ENCODE results near the gene TMEM165. TPM values are rescaled to one million over a fixed set of nuclear protein-coding genes. Genes with fewer than 3 reads are reported as not detected.
A peak's percentile ranks its signal among the peaks of the same experiment; 100 is the strongest.

TMEM165 gene
- total RNA-seq, 1 experiment from 2014 or later, result 148 TPM

GRCh38 chr4:55440786-55441185 is 45.0 kb downstream of the TMEM165 start:
- ChIA-PET POLR2A (ENCODE audit: unreplicated experiment) (no interaction called here), CTCF (no interaction called here)
- no peak overlapping the region for H2AFZ ChIP-seq (ENCODE audit: low read length)
- no peak for TF ChIP-seq EZH2 (IDR thresholded peaks at IDR 0.05; ENCODE audit: low read length, unreplicated experiment)
- H3K27me3 ChIP-seq (ENCODE audit: low read length), result no peaks in the 10 kb centered on the region
- H3K9ac ChIP-seq (ENCODE audit: low read length), result no peak overlapping the region
- no peaks in the 10 kb centered on the region for H4K20me1 ChIP-seq (ENCODE audit: low read length)
- H3K4me2 ChIP-seq (ENCODE audit: low read length), result no peak overlapping the region
- no peak overlapping the region for H3K27ac ChIP-seq (ENCODE audit: low read length)
- no peaks in the 10 kb centered on the region for H3K79me2 ChIP-seq (ENCODE audit: low read length)
- H3K4me1 ChIP-seq (ENCODE audit: insufficient read depth, low read length), result peaks cover 21% of the 10 kb centered on the region
- ATAC-seq (no peak), DNase-seq (no peak)
- peaks cover 46% of the 10 kb centered on the region; the same call in 1 of the 2 replicates for H3K36me3 ChIP-seq (ENCODE audit: low read depth, low read length)
- H3K9me3 ChIP-seq (ENCODE audit: low read length), result no peaks in the 10 kb centered on the region
- no TSS peak for BruUV-seq (replicated peaks)
- no peaks in the 10 kb centered on the region for H3K9me2 ChIP-seq (replicated peaks; ENCODE audit: low read length)
- no peaks in the 10 kb centered on the region for H3F3A ChIP-seq (ENCODE audit: low read length, unreplicated experiment)
- intact Hi-C loops (cut with micrococcal nuclease), result loop anchor here (5.0 kb wide), 2 partner anchors 93 to 468 kb away; partner anchors contain the start of gene SRD5A3
- H3K4me3 ChIP-seq (ENCODE audit: low read length), result no peak overlapping the region

GRCh38 chr4:55442541-55442940 is 46.8 kb downstream of the TMEM165 start:
- POLR2A ChIA-PET (ENCODE audit: unreplicated experiment), result no interaction called here
- H3K79me2 ChIP-seq (ENCODE audit: low read length), result no peaks in the 10 kb centered on the region
- H3K9me3 ChIP-seq (ENCODE audit: low read length), result no peaks in the 10 kb centered on the region
- H3F3A ChIP-seq (ENCODE audit: low read length, unreplicated experiment), result no peaks in the 10 kb centered on the region
- intact Hi-C loops (cut with micrococcal nuclease), result loop anchor here (5.0 kb wide), 2 partner anchors 95 to 470 kb away; partner anchors contain the start of gene SRD5A3
- ATAC-seq, result peak; percentile 28
- CTCF ChIA-PET, result interaction anchor here (0.5 kb wide), 1 partner anchor 32 kb away, joined by 3 read pairs; no protein-coding TSS in a partner anchor
- TF ChIP-seq EZH2 (IDR thresholded peaks at IDR 0.05; ENCODE audit: low read length, unreplicated experiment) (no peak), CTCF (conservative IDR thresholded peaks at IDR 0.05; ENCODE audit: low read depth, low read length) (no peak), EZH2phosphoT487 (IDR thresholded peaks at IDR 0.05; ENCODE audit: borderline replicate concordance, low read length) (no peak)
- H2AFZ ChIP-seq (ENCODE audit: low read length), result no peak overlapping the region
- H3K4me1 ChIP-seq (ENCODE audit: insufficient read depth, low read length), result peaks cover 22% of the 10 kb centered on the region
- no peaks in the 10 kb centered on the region for H3K9me2 ChIP-seq (replicated peaks; ENCODE audit: low read length)
- H3K36me3 ChIP-seq (ENCODE audit: low read depth, low read length), result peaks cover 33% of the 10 kb centered on the region; the same call in 1 of the 2 replicates
- no peaks in the 10 kb centered on the region for H3K27me3 ChIP-seq (ENCODE audit: low read length)
- H3K9ac ChIP-seq (ENCODE audit: low read length), result no peak overlapping the region
- H4K20me1 ChIP-seq (ENCODE audit: low read length), result no peaks in the 10 kb centered on the region
- H3K27ac ChIP-seq (ENCODE audit: low read length), result no peak overlapping the region
- no peak overlapping the region for H3K4me2 ChIP-seq (ENCODE audit: low read length)
- BruUV-seq (replicated peaks), result no TSS peak
- H3K4me3 ChIP-seq (ENCODE audit: low read length), result no peak overlapping the region
- DNase-seq, result peak; percentile 54

- H4K20me1 ChIP-seq (ENCODE audit: low read length), result no peaks in the 10 kb centered on the region
- H3K36me3 ChIP-seq (ENCODE audit: low read depth, low read length), result peaks cover 36% of the 10 kb centered on the region
- no peaks in the 10 kb centered on the region for H3K27me3 ChIP-seq (ENCODE audit: low read length)
- TF ChIP-seq EZH2 (IDR thresholded peaks at IDR 0.05; ENCODE audit: low read length, unreplicated experiment), result no peak
- no peak for TF ChIP-seq EZH2phosphoT487 (IDR thresholded peaks at IDR 0.05; ENCODE audit: borderline replicate concordance, low read length)
- peak; percentile 77 for TF ChIP-seq CTCF (conservative IDR thresholded peaks at IDR 0.05; ENCODE audit: low read depth, low read length)
- ATAC-seq (peak; percentile 23; the same call in 1 of the 2 replicates), DNase-seq (peak; percentile 67)
- intact Hi-C loops (cut with micrococcal nuclease), result loop anchor here (1.0 to 5.0 kb wide), 8 partner anchors 30 to 473 kb away; partner anchors contain the start of gene SRD5A3
- H3K9me2 ChIP-seq (replicated peaks; ENCODE audit: low read length), result no peaks in the 10 kb centered on the region
- BruUV-seq (replicated peaks), result no TSS peak
- ChIA-PET CTCF (interaction anchor here (0.5 to 2.4 kb wide), 7 partner anchors 46 to 292 kb away, joined by 3 to 17 read pairs (median 4); partner anchors contain the start of gene SRD5A3), POLR2A (ENCODE audit: unreplicated experiment) (no interaction called here)
- no peak overlapping the region for H3K9ac ChIP-seq (ENCODE audit: low read length)
- H3K4me1 ChIP-seq (ENCODE audit: insufficient read depth, low read length), result peaks cover 23% of the 10 kb centered on the region
- no peaks in the 10 kb centered on the region for H3K79me2 ChIP-seq (ENCODE audit: low read length)
- H3K4me3 ChIP-seq (ENCODE audit: low read length), result no peak overlapping the region
- no peaks in the 10 kb centered on the region for H3K9me3 ChIP-seq (ENCODE audit: low read length)
- no peak overlapping the region for H3K4me2 ChIP-seq (ENCODE audit: low read length)
- H3K27ac ChIP-seq (ENCODE audit: low read length), result no peak overlapping the region
- H3F3A ChIP-seq (ENCODE audit: low read length, unreplicated experiment), result no peaks in the 10 kb centered on the region
- H2AFZ ChIP-seq (ENCODE audit: low read length), result no peak overlapping the region
Observed at GRCh38 chr4:55444827-55445226, 49.1 kb downstream of the TMEM165 start.

Measured in PC-3 (cell line).